ENCODE data around the gene RXFP4. TPM values are rescaled to one million over a fixed set of nuclear protein-coding genes. Genes with fewer than 3 reads are reported as not detected.
A peak's percentile ranks its signal among the peaks of the same experiment; 100 is the strongest.

RXFP4 gene
- total RNA-seq, 2 experiments from 2014 or later = not detected

DNA sequence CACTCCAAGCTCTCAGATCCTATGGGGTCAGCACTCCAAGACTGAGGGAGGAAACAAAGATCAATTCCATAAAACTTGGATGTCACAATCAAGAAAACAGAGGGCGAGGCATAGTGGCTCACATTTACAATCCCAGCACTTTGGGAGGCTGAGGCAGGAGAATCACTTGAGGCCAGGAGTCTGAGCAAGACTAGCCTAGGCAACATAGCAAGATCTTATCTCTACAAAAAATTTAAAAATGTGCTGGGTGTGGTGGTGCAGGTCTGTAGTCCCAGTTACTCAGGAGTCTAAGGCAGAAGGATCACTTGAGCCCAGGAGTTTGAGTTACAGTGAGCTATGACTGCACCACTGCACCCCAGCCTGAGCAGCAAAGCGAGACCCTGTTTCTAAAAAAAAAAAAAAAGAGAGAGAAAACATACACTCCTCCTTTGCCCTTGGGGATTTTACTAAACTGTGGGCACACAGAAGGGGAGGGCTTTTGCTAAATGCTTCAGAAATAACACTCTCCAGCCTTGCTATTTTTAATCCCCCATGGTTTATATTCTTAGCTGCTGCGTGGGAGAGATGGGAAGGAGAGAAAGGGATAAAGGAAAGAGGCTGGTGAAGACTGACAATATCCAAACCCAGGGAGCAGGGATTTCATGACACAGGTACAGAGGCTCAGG, 18.8 kb downstream of the RXFP4 start:
- Mint-ChIP-seq H3K9me3 (ENCODE audit: insufficient read depth) (no peaks in the 10 kb centered on the region), H3K4me1 (ENCODE audit: low read depth) (peaks cover 31% of the 10 kb centered on the region), H3K27ac (peak overlapping the region; percentile 10), H3K4me3 (no peak overlapping the region), H3K27me3 (ENCODE audit: low read depth) (no peaks in the 10 kb centered on the region), H3K36me3 (ENCODE audit: low read depth) (peaks cover 67% of the 10 kb centered on the region)
- DNase-seq (no peak), ATAC-seq (no peak)
- POLR2A ChIA-PET = interaction anchor here (0.7 kb wide), 1 partner anchor 16 kb away, joined by 3 read pairs; no protein-coding TSS in a partner anchor
- CTCF ChIA-PET = interaction anchor here (0.9 to 1.4 kb wide), 2 partner anchors 16 to 29 kb away, joined by 3 to 5 read pairs; no protein-coding TSS in a partner anchor

- Mint-ChIP-seq H3K36me3 (ENCODE audit: low read depth) (peaks cover 74% of the 10 kb centered on the region), H3K4me1 (ENCODE audit: low read depth) (peaks cover 47% of the 10 kb centered on the region), H3K27me3 (ENCODE audit: low read depth) (no peaks in the 10 kb centered on the region), H3K9me3 (ENCODE audit: insufficient read depth) (no peaks in the 10 kb centered on the region), H3K4me3 (no peak overlapping the region), H3K27ac (peak overlapping the region; percentile 66)
- peak; percentile 34 for ATAC-seq
- ChIA-PET CTCF (interaction anchor here (1.4 kb wide), 1 partner anchor 28 kb away, joined by 3 read pairs; the partner anchor contains the start of gene KHDC4), POLR2A (interaction anchor here (1.2 kb wide), 1 partner anchor 15 kb away, joined by 5 read pairs; no protein-coding TSS in a partner anchor)
- no peak for DNase-seq
Observed at GRCh38 chr1:155961937-155962336, 20.5 kb downstream of the RXFP4 start.

DNA sequence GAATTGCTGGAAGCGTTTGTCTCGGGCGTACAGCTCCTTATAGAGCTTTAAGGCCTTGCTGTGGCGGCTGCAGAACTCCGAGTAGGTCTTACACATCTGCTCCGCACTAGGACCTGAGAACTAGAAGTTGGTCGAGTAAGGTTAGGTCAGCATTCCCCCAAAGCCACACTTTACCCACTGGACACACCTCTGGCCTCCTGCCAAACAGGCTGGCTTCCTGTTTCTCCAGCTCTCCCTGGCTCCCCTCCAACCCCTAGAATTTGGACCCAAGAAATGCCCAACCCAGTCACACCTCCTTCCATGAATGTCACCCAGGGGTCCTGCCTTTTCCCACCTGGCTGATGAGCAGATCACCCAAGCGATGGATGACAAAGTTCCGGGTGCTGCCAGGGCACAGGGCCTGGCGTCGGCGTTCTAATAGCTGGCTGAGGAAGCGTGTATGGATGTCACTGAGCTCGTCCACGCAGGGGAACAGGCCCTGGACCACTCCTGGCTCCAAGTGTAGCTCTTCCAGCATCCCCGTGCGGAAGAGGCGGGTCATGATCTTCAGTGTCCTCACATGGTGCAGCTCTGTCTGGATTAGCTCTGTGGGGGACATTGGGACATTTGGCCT, 21.3 kb downstream of the RXFP4 start:
- POLR2A ChIA-PET = interaction anchor here (0.8 to 1.2 kb wide), 3 partner anchors 14 to 39 kb away, joined by 3 to 5 read pairs (median 5); no protein-coding TSS in a partner anchor
- no peak overlapping the region for H3K4me3 Mint-ChIP-seq
- H3K4me1 Mint-ChIP-seq (ENCODE audit: low read depth) = peaks cover 55% of the 10 kb centered on the region
- peak overlapping the region; percentile 30 for H3K27ac Mint-ChIP-seq
- no peaks in the 10 kb centered on the region for H3K27me3 Mint-ChIP-seq (ENCODE audit: low read depth)
- no peak for ATAC-seq
- DNase-seq = no peak
- no peaks in the 10 kb centered on the region for H3K9me3 Mint-ChIP-seq (ENCODE audit: insufficient read depth)
- CTCF ChIA-PET = interaction anchor here (0.6 to 1.0 kb wide), 3 partner anchors 27 to 540 kb away, joined by 3 read pairs; partner anchors contain the start of gene KHDC4
- peaks cover 73% of the 10 kb centered on the region for H3K36me3 Mint-ChIP-seq (ENCODE audit: low read depth)

DNA sequence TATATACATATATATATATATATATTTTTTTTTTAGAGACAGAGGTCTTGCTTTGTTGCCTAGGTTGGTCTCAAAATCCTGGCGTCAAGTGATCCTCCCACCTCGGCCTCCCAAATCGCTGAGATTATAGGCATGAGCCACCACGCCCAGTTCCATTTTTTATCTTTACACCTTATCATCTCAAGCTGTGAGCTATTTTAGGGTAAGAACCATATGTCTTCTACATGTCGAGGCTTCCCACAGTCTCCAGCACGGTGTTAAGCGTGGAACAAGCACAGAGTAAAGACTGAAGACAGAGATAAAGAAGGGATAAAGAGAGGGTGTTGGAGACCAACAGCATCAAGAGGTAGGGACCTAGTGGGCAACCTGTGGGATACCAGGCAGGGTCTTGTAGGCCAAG, 22.8 kb downstream of the RXFP4 start:
- H3K27me3 Mint-ChIP-seq (ENCODE audit: low read depth) = no peaks in the 10 kb centered on the region
- H3K27ac Mint-ChIP-seq = peak overlapping the region; percentile 62
- ChIA-PET CTCF (interaction anchor here (4.9 kb wide), 1 partner anchor 25 kb away, joined by 33 read pairs; no protein-coding TSS in a partner anchor), POLR2A (no interaction called here)
- no peak overlapping the region for H3K4me3 Mint-ChIP-seq
- DNase-seq = no peak
- no peak for ATAC-seq
- H3K4me1 Mint-ChIP-seq (ENCODE audit: low read depth) = peaks cover 70% of the 10 kb centered on the region
- peaks cover 78% of the 10 kb centered on the region for H3K36me3 Mint-ChIP-seq (ENCODE audit: low read depth)
- no peaks in the 10 kb centered on the region for H3K9me3 Mint-ChIP-seq (ENCODE audit: insufficient read depth)

DNA sequence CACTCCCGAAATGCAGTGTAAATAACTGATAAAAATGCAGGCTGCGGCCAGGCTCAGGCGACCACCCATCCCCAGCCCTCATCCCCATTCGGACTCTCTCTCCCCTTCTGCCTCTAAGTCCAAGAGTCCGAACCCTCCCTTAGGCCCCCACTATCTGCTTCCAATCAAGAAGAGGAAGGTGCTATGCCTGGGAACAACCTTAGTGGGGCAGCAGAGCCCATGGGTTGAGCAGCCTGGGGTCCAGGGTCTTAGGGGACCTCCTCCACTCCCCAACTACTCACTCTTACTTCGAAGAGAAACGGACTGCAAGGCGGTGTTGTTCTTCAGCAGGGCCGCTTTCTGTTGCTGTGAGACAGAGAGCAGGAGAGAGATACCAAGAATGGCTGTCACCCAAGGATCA, 24.7 kb downstream of the RXFP4 start:
- POLR2A ChIA-PET = interaction anchor here (4.4 kb wide), 1 partner anchor 12 kb away, joined by 28 read pairs; the partner anchor contains the start of gene ARHGEF2
- H3K4me1 Mint-ChIP-seq (ENCODE audit: low read depth) = peaks cover 82% of the 10 kb centered on the region
- no peak overlapping the region for H3K4me3 Mint-ChIP-seq
- CTCF ChIA-PET = interaction anchor here (0.8 to 5.7 kb wide), 10 partner anchors 11 to 100 kb away, joined by 3 to 33 read pairs (median 6); no protein-coding TSS in a partner anchor
- no peaks in the 10 kb centered on the region for H3K9me3 Mint-ChIP-seq (ENCODE audit: insufficient read depth)
- ATAC-seq (no peak), DNase-seq (no peak)
- H3K27ac Mint-ChIP-seq = peak overlapping the region; percentile 86
- peaks cover 78% of the 10 kb centered on the region for H3K36me3 Mint-ChIP-seq (ENCODE audit: low read depth)
- no peaks in the 10 kb centered on the region for H3K27me3 Mint-ChIP-seq (ENCODE audit: low read depth)

DNA sequence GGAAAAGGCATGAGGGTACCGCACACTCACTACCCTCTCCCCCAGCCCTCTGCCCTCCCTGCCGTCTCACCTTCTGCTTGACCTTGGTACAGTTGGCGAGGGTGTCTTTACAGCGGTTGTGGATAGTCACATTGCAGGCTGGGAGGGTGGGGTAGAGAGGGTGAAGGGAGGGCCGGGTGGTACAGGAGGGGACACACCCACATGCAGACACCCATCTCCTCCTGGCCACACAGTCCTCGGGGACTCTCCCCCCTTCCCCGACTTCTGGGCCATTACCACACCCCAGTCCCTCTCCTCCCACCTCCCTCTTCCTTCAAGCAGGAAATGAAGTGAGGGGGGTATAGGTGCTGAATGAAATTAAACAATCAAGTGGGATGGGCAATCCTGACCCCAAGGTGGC, 25.3 kb downstream of the RXFP4 start:
- no peaks in the 10 kb centered on the region for H3K27me3 Mint-ChIP-seq (ENCODE audit: low read depth)
- POLR2A ChIA-PET = interaction anchor here (1.3 to 4.4 kb wide), 3 partner anchors 11 to 32 kb away, joined by 6 to 28 read pairs (median 8); partner anchors contain the start of genes ARHGEF2 and KHDC4
- peak; percentile 24 for ATAC-seq
- peak overlapping the region; percentile 86 for H3K27ac Mint-ChIP-seq
- H3K4me1 Mint-ChIP-seq (ENCODE audit: low read depth) = peaks cover 84% of the 10 kb centered on the region
- no peak overlapping the region for H3K4me3 Mint-ChIP-seq
- CTCF ChIA-PET = interaction anchor here (0.9 to 5.7 kb wide), 8 partner anchors 10 to 163 kb away, joined by 3 to 33 read pairs (median 8); no protein-coding TSS in a partner anchor
- H3K9me3 Mint-ChIP-seq (ENCODE audit: insufficient read depth) = no peaks in the 10 kb centered on the region
- peaks cover 74% of the 10 kb centered on the region for H3K36me3 Mint-ChIP-seq (ENCODE audit: low read depth)
- DNase-seq = no peak

DNA sequence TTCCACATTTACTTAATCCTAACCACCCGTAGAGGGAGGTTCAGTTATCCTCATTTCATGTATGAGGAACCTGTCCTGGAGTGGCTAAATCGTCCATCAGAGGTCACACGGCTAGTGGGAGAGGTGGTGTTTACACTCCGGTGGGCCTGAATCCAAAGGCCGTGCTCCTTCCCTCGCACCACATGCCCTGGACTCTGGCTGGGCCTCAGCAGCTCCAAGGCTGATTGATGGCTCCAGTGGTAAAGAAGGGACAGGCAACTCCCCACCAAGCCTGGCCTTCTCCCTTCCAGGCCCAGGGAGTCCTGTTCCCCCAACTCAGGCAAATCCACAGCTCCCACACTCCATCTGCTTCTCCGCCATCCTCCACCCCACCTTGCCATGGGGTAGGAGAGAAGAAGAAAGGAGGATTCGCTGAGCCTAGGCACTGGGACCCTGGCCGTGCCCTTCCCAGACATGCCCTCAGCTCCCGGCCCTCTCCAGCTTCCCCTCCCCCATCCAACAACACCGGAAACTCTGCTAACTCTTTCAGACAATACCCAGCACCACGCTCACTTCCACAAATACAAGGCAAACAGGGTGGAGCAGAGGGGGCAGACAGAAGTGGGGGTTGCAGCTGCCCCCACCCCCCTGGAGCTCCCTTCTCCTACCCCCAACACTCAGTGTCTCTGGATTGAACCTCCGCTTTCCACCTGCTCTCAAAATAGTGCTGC, 26.1 kb downstream of the RXFP4 start:
- peak overlapping the region; percentile 59 for H3K4me3 Mint-ChIP-seq
- peaks cover 73% of the 10 kb centered on the region for H3K36me3 Mint-ChIP-seq (ENCODE audit: low read depth)
- H3K27me3 Mint-ChIP-seq (ENCODE audit: low read depth) = no peaks in the 10 kb centered on the region
- ChIA-PET CTCF (interaction anchor here (0.9 to 5.7 kb wide), 9 partner anchors 10 to 162 kb away, joined by 3 to 33 read pairs (median 7); partner anchors contain the start of gene ARHGEF2), POLR2A (interaction anchor here (0.6 to 4.4 kb wide), 5 partner anchors 10 to 258 kb away, joined by 3 to 28 read pairs (median 6); partner anchors contain the start of genes ARHGEF2 and KHDC4)
- peaks cover 84% of the 10 kb centered on the region for H3K4me1 Mint-ChIP-seq (ENCODE audit: low read depth)
- H3K9me3 Mint-ChIP-seq (ENCODE audit: insufficient read depth) = no peaks in the 10 kb centered on the region
- DNase-seq (peak; percentile 50), ATAC-seq (peak; percentile 43)
- peak overlapping the region; percentile 96 for H3K27ac Mint-ChIP-seq

DNA sequence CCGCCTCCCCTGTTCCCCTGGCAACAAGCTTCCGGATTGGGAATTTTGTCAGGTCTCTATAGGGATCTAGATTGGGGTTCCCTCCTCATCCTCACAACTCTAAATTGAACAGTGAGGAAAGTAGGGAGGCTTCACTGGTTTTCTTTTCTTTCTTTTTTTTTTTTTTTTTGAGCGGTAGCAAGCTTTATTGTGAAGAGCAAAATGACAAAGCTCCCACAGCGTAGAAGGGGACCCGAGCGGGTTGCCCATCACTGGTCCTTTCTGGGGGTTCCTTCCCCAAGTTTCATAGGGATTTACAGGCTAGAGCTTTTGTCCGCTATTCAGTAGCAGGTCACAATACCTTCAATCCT, 26.6 kb downstream of the RXFP4 start:
- ChIA-PET POLR2A (interaction anchor here (1.2 to 4.4 kb wide), 4 partner anchors 10 to 33 kb away, joined by 4 to 28 read pairs (median 7); partner anchors contain the start of genes ARHGEF2 and KHDC4), CTCF (interaction anchor here (0.9 to 5.7 kb wide), 7 partner anchors 9 to 98 kb away, joined by 3 to 33 read pairs (median 9); partner anchors contain the start of gene ARHGEF2)
- Mint-ChIP-seq H3K27ac (peak overlapping the region; percentile 96), H3K9me3 (ENCODE audit: insufficient read depth) (no peaks in the 10 kb centered on the region), H3K4me3 (peak overlapping the region; percentile 59), H3K36me3 (ENCODE audit: low read depth) (peaks cover 73% of the 10 kb centered on the region), H3K4me1 (ENCODE audit: low read depth) (peaks cover 84% of the 10 kb centered on the region), H3K27me3 (ENCODE audit: low read depth) (no peaks in the 10 kb centered on the region)
- no peak for DNase-seq
- no peak for ATAC-seq

GRCh38 chr1:155968670-155969069, 27.2 kb downstream of the RXFP4 start:
- Mint-ChIP-seq H3K9me3 (ENCODE audit: insufficient read depth) (no peaks in the 10 kb centered on the region), H3K4me3 (no peak overlapping the region), H3K27ac (peak overlapping the region; percentile 96), H3K4me1 (ENCODE audit: low read depth) (peaks cover 90% of the 10 kb centered on the region), H3K36me3 (ENCODE audit: low read depth) (peaks cover 77% of the 10 kb centered on the region), H3K27me3 (ENCODE audit: low read depth) (no peaks in the 10 kb centered on the region)
- ATAC-seq = no peak
- DNase-seq = no peak
- ChIA-PET POLR2A (interaction anchor here (1.3 to 4.4 kb wide), 2 partner anchors 9 to 13 kb away, joined by 3 to 28 read pairs; partner anchors contain the start of gene ARHGEF2), CTCF (interaction anchor here (1.1 to 5.7 kb wide), 4 partner anchors 10 to 53 kb away, joined by 3 to 33 read pairs (median 14); partner anchors contain the start of gene ARHGEF2)

GRCh38 chr1:155969377-155969791, 27.9 kb downstream of the RXFP4 start:
- peak overlapping the region; percentile 96 for H3K27ac Mint-ChIP-seq
- H3K36me3 Mint-ChIP-seq (ENCODE audit: low read depth) = peaks cover 78% of the 10 kb centered on the region
- no peak overlapping the region for H3K4me3 Mint-ChIP-seq
- peaks cover 93% of the 10 kb centered on the region for H3K4me1 Mint-ChIP-seq (ENCODE audit: low read depth)
- ChIA-PET POLR2A (interaction anchor here (1.0 to 4.4 kb wide), 3 partner anchors 9 to 35 kb away, joined by 3 to 28 read pairs (median 4); partner anchors contain the start of genes ARHGEF2 and KHDC4), CTCF (interaction anchor here (1.3 to 5.7 kb wide), 4 partner anchors 9 to 38 kb away, joined by 3 to 26 read pairs (median 6); partner anchors contain the start of gene ARHGEF2)
- H3K9me3 Mint-ChIP-seq (ENCODE audit: insufficient read depth) = no peaks in the 10 kb centered on the region
- ATAC-seq = no peak
- no peak for DNase-seq
- H3K27me3 Mint-ChIP-seq (ENCODE audit: low read depth) = no peaks in the 10 kb centered on the region
